Measurements from ENCODE around the gene SHISA6.

SHISA6 gene

GRCh38 chr17:11342138-11342537, 101.1 kb downstream of the SHISA6 start:
- no peak for DNase-seq (ENCODE audit: low read depth in 2 of 2, low spot score in 1 of 2)

GRCh38 chr17:11349106-11349505, 108.1 kb downstream of the SHISA6 start:
- no peak for DNase-seq (ENCODE audit: low read depth in 2 of 2, low spot score in 1 of 2)

GRCh38 chr17:11351479-11351878, 110.5 kb downstream of the SHISA6 start:
- DNase-seq (ENCODE audit: low read depth in 2 of 2, low spot score in 1 of 2), result no peak

GRCh38 chr17:11353601-11354000, 112.6 kb downstream of the SHISA6 start:
- no peak for DNase-seq (ENCODE audit: low read depth in 2 of 2, low spot score in 1 of 2)

- no peak for DNase-seq (ENCODE audit: low read depth in 2 of 2, low spot score in 1 of 2)
Observed at GRCh38 chr17:11356371-11356770, 115.4 kb downstream of the SHISA6 start.

- DNase-seq (ENCODE audit: low read depth in 2 of 2, low spot score in 1 of 2), result no peak
Observed at GRCh38 chr17:11363565-11364117, 122.6 kb downstream of the SHISA6 start.

- DNase-seq (ENCODE audit: low read depth in 2 of 2, low spot score in 1 of 2), result no peak
Observed at GRCh38 chr17:11366272-11366850, 125.3 kb downstream of the SHISA6 start.

- no peak for DNase-seq (ENCODE audit: low read depth in 2 of 2, low spot score in 1 of 2)
Observed at GRCh38 chr17:11369575-11369974, 128.6 kb downstream of the SHISA6 start.

GRCh38 chr17:11372692-11373091, 131.7 kb downstream of the SHISA6 start:
- DNase-seq (ENCODE audit: low read depth in 2 of 2, low spot score in 1 of 2), result no peak

GRCh38 chr17:11378506-11378905, 137.5 kb downstream of the SHISA6 start:
- no peak for DNase-seq (ENCODE audit: low read depth in 2 of 2, low spot score in 1 of 2)

GRCh38 chr17:11380761-11381160, 139.7 kb downstream of the SHISA6 start:
- no peak for DNase-seq (ENCODE audit: low read depth in 2 of 2, low spot score in 1 of 2)

GRCh38 chr17:11383157-11383556, 142.1 kb downstream of the SHISA6 start:
- no peak for DNase-seq (ENCODE audit: low read depth in 2 of 2, low spot score in 1 of 2)

GRCh38 chr17:11384131-11384530, 143.1 kb downstream of the SHISA6 start:
- DNase-seq (ENCODE audit: low read depth in 2 of 2, low spot score in 1 of 2), result no peak

GRCh38 chr17:11387610-11388009, 146.6 kb downstream of the SHISA6 start:
- DNase-seq (ENCODE audit: low read depth in 2 of 2, low spot score in 1 of 2), result no peak

- no peak for DNase-seq (ENCODE audit: low read depth in 2 of 2, low spot score in 1 of 2)
Observed at GRCh38 chr17:11388054-11388453, 147.0 kb downstream of the SHISA6 start.

- DNase-seq (ENCODE audit: low read depth in 2 of 2, low spot score in 1 of 2), result no peak
Observed at GRCh38 chr17:11389583-11389982, 148.6 kb downstream of the SHISA6 start.

GRCh38 chr17:11391134-11391533, 150.1 kb downstream of the SHISA6 start:
- no peak for DNase-seq (ENCODE audit: low read depth in 2 of 2, low spot score in 1 of 2)

GRCh38 chr17:11404431-11405276, 163.6 kb downstream of the SHISA6 start:
- DNase-seq (ENCODE audit: low read depth in 2 of 2, low spot score in 1 of 2), result no peak

GRCh38 chr17:11406716-11407115, 165.7 kb downstream of the SHISA6 start:
- no peak for DNase-seq (ENCODE audit: low read depth in 2 of 2, low spot score in 1 of 2)

GRCh38 chr17:11412654-11413053, 171.6 kb downstream of the SHISA6 start:
- DNase-seq (ENCODE audit: low read depth in 2 of 2, low spot score in 1 of 2), result no peak

- no peak for DNase-seq (ENCODE audit: low read depth in 2 of 2, low spot score in 1 of 2)
Observed at GRCh38 chr17:11418342-11418741, 177.3 kb downstream of the SHISA6 start.

- DNase-seq (ENCODE audit: low read depth in 2 of 2, low spot score in 1 of 2), result no peak
Observed at GRCh38 chr17:11430751-11431150, 189.7 kb downstream of the SHISA6 start.

All from stimulated activated CD8-positive, alpha-beta memory T cell treated with anti-CD3 and anti-CD28 coated beads, Interleukin-4, amount 100 ng/mL, for 1 hour (primary cell).